ENCODE measurements around the gene ADCY10. TPM values are rescaled to one million over a fixed set of nuclear protein-coding genes. Genes with fewer than 3 reads are reported as not detected.
"Not testable (repeated sequence)": the region's sequence is repeated elsewhere in the genome, so short reads cannot be mapped to it uniquely, and the experiment has no call there.

The ADCY10 gene
- total RNA-seq, 2 donors from 2014 or later = 0.35 TPM; not detected in 1

- H3K36me3 ChIP-seq = no peaks in the 10 kb centered on the region
- H3K4me1 ChIP-seq = no peaks in the 10 kb centered on the region
- no peaks in the 10 kb centered on the region for H3K27me3 ChIP-seq
- H3K9me3 ChIP-seq = peaks cover 0 to 14% of the 10 kb centered on the region in 2 donors
- no peak overlapping the region for H3K4me3 ChIP-seq
- TF ChIP-seq, protein P1, sequence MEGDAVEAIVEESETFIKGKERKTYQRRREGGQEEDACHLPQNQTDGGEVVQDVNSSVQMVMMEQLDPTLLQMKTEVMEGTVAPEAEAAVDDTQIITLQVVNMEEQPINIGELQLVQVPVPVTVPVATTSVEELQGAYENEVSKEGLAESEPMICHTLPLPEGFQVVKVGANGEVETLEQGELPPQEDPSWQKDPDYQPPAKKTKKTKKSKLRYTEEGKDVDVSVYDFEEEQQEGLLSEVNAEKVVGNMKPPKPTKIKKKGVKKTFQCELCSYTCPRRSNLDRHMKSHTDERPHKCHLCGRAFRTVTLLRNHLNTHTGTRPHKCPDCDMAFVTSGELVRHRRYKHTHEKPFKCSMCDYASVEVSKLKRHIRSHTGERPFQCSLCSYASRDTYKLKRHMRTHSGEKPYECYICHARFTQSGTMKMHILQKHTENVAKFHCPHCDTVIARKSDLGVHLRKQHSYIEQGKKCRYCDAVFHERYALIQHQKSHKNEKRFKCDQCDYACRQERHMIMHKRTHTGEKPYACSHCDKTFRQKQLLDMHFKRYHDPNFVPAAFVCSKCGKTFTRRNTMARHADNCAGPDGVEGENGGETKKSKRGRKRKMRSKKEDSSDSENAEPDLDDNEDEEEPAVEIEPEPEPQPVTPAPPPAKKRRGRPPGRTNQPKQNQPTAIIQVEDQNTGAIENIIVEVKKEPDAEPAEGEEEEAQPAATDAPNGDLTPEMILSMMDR (IDR thresholded peaks at IDR 0.05) = no peak
- DNase-seq (ENCODE audit: low spot score) = no peak
- no peak overlapping the region for H3K27ac ChIP-seq
Measured at GRCh38 chr1:167808690-167809089, 105.2 kb downstream of the ADCY10 start.

DNA sequence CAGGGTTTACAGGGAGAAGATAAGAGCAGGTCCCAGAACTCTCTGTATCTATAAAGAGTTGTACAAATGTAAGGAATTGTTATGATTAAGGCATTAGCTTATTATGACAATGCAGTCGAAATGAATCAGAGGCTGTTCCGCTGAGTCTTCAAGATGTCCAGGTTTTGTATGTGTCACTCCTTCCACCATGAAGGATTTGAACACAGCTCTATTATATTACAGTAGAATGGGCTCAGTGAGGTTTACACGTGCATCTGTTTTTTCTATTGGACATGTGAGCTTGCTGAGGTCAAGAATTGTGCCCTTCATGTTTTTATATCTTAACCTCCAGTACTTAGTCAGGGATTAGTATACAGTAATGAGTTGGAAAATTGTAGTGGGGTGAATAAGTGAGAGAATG lies 105.8 kb downstream of the ADCY10 start:
- no peak overlapping the region for H3K27ac ChIP-seq
- peaks cover 0 to 5% of the 10 kb centered on the region in 2 donors for H3K4me1 ChIP-seq
- H3K4me3 ChIP-seq = no peak overlapping the region
- no peaks in the 10 kb centered on the region for H3K27me3 ChIP-seq
- TF ChIP-seq, protein P1 (IDR thresholded peaks at IDR 0.05) = no peak
- H3K9me3 ChIP-seq = peaks cover 0 to 8% of the 10 kb centered on the region in 2 donors
- DNase-seq (ENCODE audit: low spot score) = no peak
- H3K36me3 ChIP-seq = no peaks in the 10 kb centered on the region

GRCh38 chr1:167806676-167807075 lies 107.3 kb downstream of the ADCY10 start:
- H3K9me3 ChIP-seq; H3K4me3 ChIP-seq; H3K27me3 ChIP-seq; H3K4me1 ChIP-seq; H3K36me3 ChIP-seq; DNase-seq (ENCODE audit: low spot score); H3K27ac ChIP-seq: not testable (repeated sequence)

- not testable (repeated sequence) for DNase-seq (ENCODE audit: low spot score); H3K9me3 ChIP-seq; H3K27me3 ChIP-seq; H3K27ac ChIP-seq; H3K4me1 ChIP-seq; H3K4me3 ChIP-seq; H3K36me3 ChIP-seq
Measured at GRCh38 chr1:167806235-167806634, 107.7 kb downstream of the ADCY10 start.

DNA sequence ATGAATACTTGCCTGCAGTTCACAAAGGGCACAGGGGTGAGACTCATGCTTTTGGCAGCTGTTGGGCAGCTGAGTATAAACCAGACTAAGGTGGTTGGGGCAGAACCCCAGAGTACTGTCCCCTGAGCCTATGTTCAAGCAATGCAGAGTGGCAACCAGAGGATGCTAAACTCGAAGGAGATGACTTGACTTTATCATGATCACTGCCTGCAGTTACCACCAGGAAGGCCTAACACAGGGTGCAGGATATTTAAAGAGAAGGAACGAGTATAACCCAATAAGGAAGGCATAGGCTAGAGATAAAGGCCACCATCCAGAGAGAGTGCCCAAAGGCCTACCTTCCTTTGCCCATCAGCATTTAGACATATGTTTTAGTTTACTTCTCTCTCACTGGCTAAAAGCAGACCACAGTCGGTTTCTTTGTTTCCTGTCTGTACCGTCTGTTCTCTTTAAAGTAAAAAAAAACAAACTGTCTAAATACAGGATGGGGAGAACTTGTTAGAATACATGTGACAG lies 108.8 kb downstream of the ADCY10 start:
- no peak overlapping the region for H3K27ac ChIP-seq
- DNase-seq (ENCODE audit: low spot score) = no peak
- H3K4me1 ChIP-seq = peaks cover 0 to 9% of the 10 kb centered on the region in 2 donors
- no peak overlapping the region for H3K4me3 ChIP-seq
- TF ChIP-seq, protein P1 (IDR thresholded peaks at IDR 0.05) = no peak
- H3K27me3 ChIP-seq = no peaks in the 10 kb centered on the region
- H3K9me3 ChIP-seq = no peaks in the 10 kb centered on the region
- H3K36me3 ChIP-seq = no peaks in the 10 kb centered on the region

GRCh38 chr1:167803358-167804207 lies 110.4 kb downstream of the ADCY10 start:
- no peak overlapping the region for H3K27ac ChIP-seq
- no peak overlapping the region for H3K4me3 ChIP-seq
- no peaks in the 10 kb centered on the region for H3K27me3 ChIP-seq
- TF ChIP-seq, protein P1 (IDR thresholded peaks at IDR 0.05) = peak; percentile 88 to 97
- peak; percentile 95 for DNase-seq (ENCODE audit: low spot score)
- peaks cover 0 to 9% of the 10 kb centered on the region in 2 donors for H3K4me1 ChIP-seq
- H3K36me3 ChIP-seq = no peaks in the 10 kb centered on the region
- no peaks in the 10 kb centered on the region for H3K9me3 ChIP-seq

All from right atrium auricular region (tissue), 2 donors.